PC-9 (cell line): Measurements from ENCODE around the gene GLI1. TPM values are rescaled to one million over a fixed set of nuclear protein-coding genes. Genes with fewer than 3 reads are reported as not detected.

Experiments
- BruUV-seq: library from RNA; stranded (reverse); fragments of 400-500 nt; replicated peaks from 2 replicates; lab custom pipeline; 2021; lab: Mats Ljungman, UMichigan
- CTCF ChIA-PET: fragments of 300-600 bp; sonication (Branson Sonifier 250); formaldehyde crosslinking; loops from one replicate; lab custom pipeline; 2022; ENCODE audit warnings: antibody characterized with exemption; lab: Charles Lee
- POLR2A ChIA-PET: fragments of 300-600 bp; sonication (Branson Sonifier 250); formaldehyde crosslinking; loops from one replicate; lab custom pipeline; 2022; ENCODE audit warnings: antibody characterized with exemption; ENCODE audit not compliant: unreplicated experiment; lab: Charles Lee
- DNase-seq, 2 experiments: peaks; one replicate each; pipeline versions ENCODE4 v3.0.0 to v3.0.0-alpha.2; 2015 to 2022; ENCODE audit warnings: mixed read lengths in 1 of 2
- H2AFZ ChIP-seq: fragments of 200-600 bp; sonication (generic); 2 replicates; pipeline ENCODE4 v1.8.1; 2017; ENCODE audit warnings: antibody characterized with exemption
- H3F3A ChIP-seq: fragments of 200-600 bp; sonication (generic); 2 replicates; pipeline ENCODE4 v1.8.1; 2017; ENCODE audit warnings: antibody characterized with exemption, mild to moderate bottlenecking, low read depth; ENCODE audit not compliant: insufficient read depth
- H3K27ac ChIP-seq: fragments of 200-600 bp; sonication (generic); 2 replicates; pipeline ENCODE4 v1.6.1; 2016; ENCODE audit warnings: mixed run types
- H3K27me3 ChIP-seq: fragments of 200-600 bp; sonication (generic); 2 replicates; pipeline ENCODE4 v1.6.1; 2016; ENCODE audit warnings: low read depth, mixed run types; ENCODE audit not compliant: insufficient read depth
- H3K36me3 ChIP-seq: fragments of 200-600 bp; sonication (generic); 2 replicates; pipeline ENCODE4 v1.6.1; 2016; ENCODE audit warnings: low read depth, mixed run types
- H3K4me1 ChIP-seq: fragments of 200-600 bp; sonication (generic); replicated peaks from 2 replicates; pipeline ENCODE4 v1.6.1; 2016; ENCODE audit warnings: mixed run types; ENCODE audit not compliant: insufficient read depth
- H3K4me2 ChIP-seq: fragments of 200-600 bp; sonication (generic); 2 replicates; pipeline ENCODE4 v1.6.1; 2017; ENCODE audit warnings: mixed run types
- H3K4me3 ChIP-seq: fragments of 200-600 bp; sonication (generic); 2 replicates; pipeline ENCODE4 v1.6.1; 2016; ENCODE audit warnings: mixed run types
- H3K79me2 ChIP-seq: fragments of 200-600 bp; sonication (generic); 2 replicates; pipeline ENCODE4 v1.6.1; 2017; ENCODE audit warnings: low read depth, mixed run types
- H3K9me2 ChIP-seq: fragments of 200-600 bp; sonication (generic); 2 replicates; pipeline ENCODE4 v1.8.1; 2017; ENCODE audit warnings: mild to moderate bottlenecking; ENCODE audit not compliant: insufficient read depth
- H3K9me3 ChIP-seq: fragments of 200-600 bp; sonication (generic); 2 replicates; pipeline ENCODE4 v1.8.1; 2016; ENCODE audit warnings: low read depth; ENCODE audit not compliant: insufficient read depth
- H4K20me1 ChIP-seq: fragments of 200-600 bp; sonication (generic); 2 replicates; pipeline ENCODE4 v1.8.1; 2017; ENCODE audit not compliant: insufficient read depth
- CTCF ChIP-seq: fragments of 200-600 bp; sonication (generic); conservative IDR thresholded peaks from 2 replicates; pipeline ENCODE4 v1.6.1; 2017; ENCODE audit warnings: mixed run types, antibody characterized with exemption, mild to moderate bottlenecking, moderate library complexity
- EZH2 ChIP-seq: fragments of 200-600 bp; sonication (generic); IDR thresholded peaks from 2 replicates; pipeline ENCODE4 v1.8.0; 2017; ENCODE audit warnings: antibody characterized with exemption, low read depth
- intact Hi-C: fragments of 100-400 bp; cut with micrococcal nuclease; formaldehyde crosslinking; loops from one replicate; pipeline ENCODE4 v1.10.0; 2022; ENCODE audit not compliant: unreplicated experiment
- total RNA-seq: library from RNA; stranded (reverse); gene quantifications from 2 replicates; pipeline ENCODE4 v1.2.3, GENCODE V29; 2021

The GLI1 gene
- total RNA-seq, 1 experiment from 2014 or later: not detected

GRCh38 chr12:57455374-57456144 lies 4.0 kb upstream of the GLI1 start:
- Histone ChIP-seq H3K27me3 (peaks cover 6% of the 10 kb centered on the region; the same call in 1 of the 2 replicates), H4K20me1 (no peaks in the 10 kb centered on the region), H3K9me2 (no peaks in the 10 kb centered on the region), H3K27ac (no peak overlapping the region), H3K4me3 (no peak overlapping the region; the same call in 1 of the 2 replicates), H3K9me3 (no peaks in the 10 kb centered on the region), H2AFZ (peak overlapping the region; percentile 66; the same call in 1 of the 2 replicates), H3K4me2 (peak overlapping the region; percentile 63), H3K79me2 (no peaks in the 10 kb centered on the region), H3K36me3 (no peaks in the 10 kb centered on the region), H3K4me1 (peaks cover 43% of the 10 kb centered on the region), H3F3A (no peaks in the 10 kb centered on the region)
- DNase-seq: no peak
- ChIA-PET POLR2A (interaction anchor here (0.5 to 0.6 kb wide), 2 partner anchors 10 to 611 kb away, joined by 4 to 22 read pairs; no protein-coding TSS in a partner anchor), CTCF (interaction anchor here (0.6 to 1.1 kb wide), 4 partner anchors 10 to 281 kb away, joined by 4 to 8 read pairs (median 4); no protein-coding TSS in a partner anchor)
- TF ChIP-seq EZH2: no peak
- TF ChIP-seq CTCF: no peak
- intact Hi-C loops: loop anchor here (10.0 kb wide), 1 partner anchor 449 kb away; no protein-coding TSS in a partner anchor
- BruUV-seq: no TSS peak

GRCh38 chr12:57456145-57456700 lies 3.4 kb upstream of the GLI1 start:
- peak in 1 of 2 experiments; percentile 40 for DNase-seq
- peak overlapping the region; percentile 66; the same call in 1 of the 2 replicates for H2AFZ ChIP-seq
- no TSS peak for BruUV-seq
- peaks cover 48% of the 10 kb centered on the region for H3K4me1 ChIP-seq
- no peaks in the 10 kb centered on the region for H3K9me2 ChIP-seq
- intact Hi-C loops: loop anchor here (10.0 kb wide), 1 partner anchor 449 kb away; no protein-coding TSS in a partner anchor
- peak overlapping the region; percentile 63 for H3K4me2 ChIP-seq
- H4K20me1 ChIP-seq: no peaks in the 10 kb centered on the region
- H3K9me3 ChIP-seq: no peaks in the 10 kb centered on the region
- TF ChIP-seq CTCF (peak; percentile 69), EZH2 (no peak)
- no peaks in the 10 kb centered on the region for H3F3A ChIP-seq
- CTCF ChIA-PET: interaction anchor here (0.7 to 1.1 kb wide), 2 partner anchors 11 to 193 kb away, joined by 4 read pairs; no protein-coding TSS in a partner anchor
- no peaks in the 10 kb centered on the region for H3K79me2 ChIP-seq
- no peak overlapping the region for H3K27ac ChIP-seq
- H3K36me3 ChIP-seq: no peaks in the 10 kb centered on the region
- H3K4me3 ChIP-seq: no peak overlapping the region; the same call in 1 of the 2 replicates
- POLR2A ChIA-PET: no interaction called here
- H3K27me3 ChIP-seq: peaks cover 12% of the 10 kb centered on the region; the same call in 1 of the 2 replicates

GRCh38 chr12:57456737-57457490 lies 2.7 kb upstream of the GLI1 start:
- peaks cover 51% of the 10 kb centered on the region for H3K4me1 ChIP-seq

More at GRCh38 chr12:57456737-57457490, 2.7 kb upstream of the GLI1 start:
- intact Hi-C loops: loop anchor here (10.0 kb wide), 1 partner anchor 448 kb away; no protein-coding TSS in a partner anchor
- DNase-seq: no peak
- no peaks in the 10 kb centered on the region for H3K9me2 ChIP-seq
- ChIA-PET CTCF (interaction anchor here (0.7 kb wide), 1 partner anchor 194 kb away, joined by 4 read pairs; no protein-coding TSS in a partner anchor), POLR2A (no interaction called here)
- no peaks in the 10 kb centered on the region for H3K79me2 ChIP-seq
- no peak overlapping the region for H3K4me3 ChIP-seq
- no peak overlapping the region for H2AFZ ChIP-seq
- H4K20me1 ChIP-seq: no peaks in the 10 kb centered on the region
- TF ChIP-seq EZH2 (no peak), CTCF (no peak)
- H3F3A ChIP-seq: no peaks in the 10 kb centered on the region
- H3K9me3 ChIP-seq: no peaks in the 10 kb centered on the region
- H3K4me2 ChIP-seq: peak overlapping the region; percentile 63; the same call in 1 of the 2 replicates
- H3K36me3 ChIP-seq: no peaks in the 10 kb centered on the region
- 0 out of 2 replicates have a peak overlapping the region, but pooled peaks have one; percentile 70 for H3K27ac ChIP-seq
- H3K27me3 ChIP-seq: peaks cover 15% of the 10 kb centered on the region; the same call in 1 of the 2 replicates
- no TSS peak for BruUV-seq
